Stimulated activated CD4-positive, alpha-beta T cell treated with anti-CD3 and anti-CD28 coated beads, Interleukin-2, amount 100 ng/mL, for 48 hours (primary cell): Measurements from ENCODE around the gene ATP8A2.
A peak's percentile ranks its signal among the peaks of the same experiment; 100 is the strongest.

Experiments used
- DNase-seq, 2 donors: peaks; one replicate each; pipeline ENCODE4 v3.0.0-alpha.2; 2020

The ATP8A2 gene

DNA sequence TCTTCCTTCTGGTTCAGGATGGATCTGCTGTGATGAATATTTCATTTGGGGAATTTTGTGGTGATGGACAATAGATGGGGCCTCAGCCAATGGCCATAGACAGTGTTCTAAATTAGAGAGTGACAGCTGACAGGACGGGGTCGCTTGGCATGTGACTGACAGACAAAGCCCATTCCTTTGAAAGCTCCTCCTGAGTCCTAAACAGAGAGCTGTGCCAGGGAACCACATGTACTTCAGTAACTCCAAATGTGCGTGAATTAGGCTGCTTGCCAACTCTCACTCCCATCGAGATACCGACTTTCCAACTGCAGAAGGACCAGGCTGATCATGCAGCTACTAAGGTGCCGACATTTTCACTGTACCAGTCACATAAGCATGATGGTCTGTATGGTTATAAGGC, 492.3 kb downstream of the ATP8A2 start:
- no peak for DNase-seq

DNA sequence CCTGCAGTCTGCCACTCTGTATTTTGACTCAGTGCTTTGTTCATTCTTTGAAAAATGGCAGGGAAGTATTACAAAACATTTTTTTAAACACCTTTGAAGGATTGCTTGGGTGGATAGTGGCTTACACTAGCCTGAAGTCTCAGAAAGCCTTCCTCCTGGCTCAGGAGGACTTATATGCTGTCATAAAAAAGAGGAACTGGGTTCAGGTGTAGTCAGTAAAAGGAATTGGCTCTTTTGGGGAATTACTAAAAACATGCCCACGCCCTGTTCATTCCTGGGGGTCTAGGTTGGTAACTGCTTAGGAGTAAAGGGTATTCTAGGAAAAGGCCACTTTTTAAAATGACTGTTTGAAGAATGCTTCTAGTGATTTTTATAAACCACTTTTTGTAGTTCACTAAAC, 493.2 kb downstream of the ATP8A2 start:
- no peak for DNase-seq

DNA sequence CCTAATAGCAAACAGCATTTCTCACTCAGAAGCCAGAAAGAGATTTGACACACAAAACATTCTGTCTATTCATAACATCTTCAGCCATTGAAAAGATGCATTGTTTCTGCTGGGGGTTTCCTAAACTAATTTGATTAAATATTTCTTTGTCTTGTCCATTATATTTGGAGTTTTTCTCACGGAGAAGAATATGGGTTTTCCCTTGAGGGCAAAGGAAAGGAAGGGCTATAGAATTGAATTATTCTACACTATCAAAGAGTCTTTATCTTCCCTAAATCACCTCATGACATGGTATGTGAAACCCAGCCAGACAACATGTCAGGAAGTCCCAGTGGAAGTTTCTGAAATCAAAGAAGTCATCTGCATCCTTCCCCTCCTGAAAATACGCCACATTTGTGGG, 493.6 kb downstream of the ATP8A2 start:
- DNase-seq, result no peak

DNA sequence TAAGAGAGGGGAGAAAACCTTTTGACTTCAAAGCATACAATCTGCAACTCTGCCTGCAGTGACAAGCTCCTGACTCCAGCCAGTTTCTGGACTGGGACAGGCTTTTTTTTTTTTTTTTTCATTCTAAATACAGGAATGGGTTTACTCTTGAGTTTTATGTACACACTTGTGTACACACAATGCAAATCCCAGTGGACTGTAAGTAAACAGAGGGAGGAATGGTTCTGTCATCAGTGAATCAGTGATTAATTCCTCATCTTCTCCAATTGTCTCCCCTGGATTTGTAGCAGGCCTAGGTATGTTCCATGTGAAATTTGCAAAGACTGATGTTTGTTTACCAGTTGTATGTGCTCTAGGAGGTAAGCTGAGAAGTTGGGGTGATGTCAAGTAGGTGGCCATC, 495.3 kb downstream of the ATP8A2 start:
- no peak for DNase-seq

DNA sequence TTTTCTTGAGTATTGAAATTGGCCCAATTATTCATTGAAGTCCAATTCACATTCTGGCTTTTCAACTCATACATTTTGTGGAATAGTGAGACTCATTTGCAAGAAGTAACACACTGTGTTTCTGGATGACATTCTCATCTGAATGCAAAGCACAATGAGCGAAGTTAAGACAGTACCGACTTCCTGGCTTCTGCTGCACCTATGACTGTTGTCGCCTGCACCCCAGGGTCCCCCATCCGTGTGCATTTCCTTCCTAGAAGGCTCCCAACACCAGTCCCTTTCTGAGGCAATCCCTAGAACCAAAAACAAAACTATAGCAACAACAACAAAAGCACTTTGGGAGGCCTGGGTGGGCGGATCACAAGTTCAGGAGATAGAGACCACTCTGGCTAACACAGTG, 496.7 kb downstream of the ATP8A2 start:
- DNase-seq, result no peak

DNA sequence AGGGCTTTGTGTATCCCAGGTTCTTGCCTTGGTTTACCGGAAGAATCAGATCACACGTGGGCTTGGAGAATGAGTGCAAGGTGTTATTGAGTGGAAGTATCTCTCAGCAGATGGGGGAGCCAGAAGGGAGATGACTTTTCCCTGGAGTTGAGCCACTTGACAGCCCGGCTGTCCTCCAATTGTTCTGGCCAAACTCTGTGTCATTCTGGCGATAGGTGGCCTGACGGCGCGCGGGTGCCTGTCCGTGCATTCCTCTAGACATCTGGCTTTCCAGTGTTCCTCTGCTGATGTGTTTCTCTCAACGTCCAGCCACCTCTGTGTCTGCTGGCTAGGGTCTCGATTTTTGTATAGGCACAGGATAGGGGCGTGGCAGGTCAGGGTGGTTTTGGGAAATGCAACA, 498.2 kb downstream of the ATP8A2 start:
- no peak for DNase-seq

DNA sequence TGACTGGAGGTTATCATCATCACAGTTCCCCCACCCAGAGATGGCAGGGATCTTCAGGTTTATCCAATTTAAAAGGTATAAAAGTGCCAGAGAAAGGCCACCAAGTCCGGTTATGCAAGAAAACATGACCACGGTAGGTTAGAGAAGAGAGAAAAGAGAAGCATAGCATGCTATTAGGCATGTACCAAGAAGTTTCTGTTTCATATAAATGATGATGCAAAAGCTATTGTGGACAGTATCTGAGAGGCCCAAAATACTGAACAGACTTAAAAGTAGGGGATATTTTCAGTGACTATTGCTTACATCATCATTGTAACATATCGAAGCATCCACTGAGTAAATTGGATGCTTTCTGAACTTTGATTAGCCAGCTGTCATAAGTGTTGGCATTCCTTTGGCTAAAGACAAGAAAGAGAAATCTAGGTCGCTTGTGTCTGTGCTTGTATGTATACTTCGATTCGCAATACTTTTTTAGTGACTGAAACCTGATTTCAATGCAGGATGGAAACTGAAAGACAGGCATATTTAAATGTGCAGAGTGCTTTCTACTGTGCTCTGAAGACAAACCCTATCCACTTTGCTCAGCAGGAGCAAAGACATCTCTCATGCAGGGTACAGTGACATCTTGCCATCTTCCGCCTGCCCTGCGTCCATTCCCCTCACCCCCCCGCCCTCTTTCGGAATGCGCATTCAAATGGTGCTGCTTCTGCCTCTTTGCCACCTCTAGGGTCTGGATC, 499.8 kb downstream of the ATP8A2 start:
- no peak for DNase-seq

DNA sequence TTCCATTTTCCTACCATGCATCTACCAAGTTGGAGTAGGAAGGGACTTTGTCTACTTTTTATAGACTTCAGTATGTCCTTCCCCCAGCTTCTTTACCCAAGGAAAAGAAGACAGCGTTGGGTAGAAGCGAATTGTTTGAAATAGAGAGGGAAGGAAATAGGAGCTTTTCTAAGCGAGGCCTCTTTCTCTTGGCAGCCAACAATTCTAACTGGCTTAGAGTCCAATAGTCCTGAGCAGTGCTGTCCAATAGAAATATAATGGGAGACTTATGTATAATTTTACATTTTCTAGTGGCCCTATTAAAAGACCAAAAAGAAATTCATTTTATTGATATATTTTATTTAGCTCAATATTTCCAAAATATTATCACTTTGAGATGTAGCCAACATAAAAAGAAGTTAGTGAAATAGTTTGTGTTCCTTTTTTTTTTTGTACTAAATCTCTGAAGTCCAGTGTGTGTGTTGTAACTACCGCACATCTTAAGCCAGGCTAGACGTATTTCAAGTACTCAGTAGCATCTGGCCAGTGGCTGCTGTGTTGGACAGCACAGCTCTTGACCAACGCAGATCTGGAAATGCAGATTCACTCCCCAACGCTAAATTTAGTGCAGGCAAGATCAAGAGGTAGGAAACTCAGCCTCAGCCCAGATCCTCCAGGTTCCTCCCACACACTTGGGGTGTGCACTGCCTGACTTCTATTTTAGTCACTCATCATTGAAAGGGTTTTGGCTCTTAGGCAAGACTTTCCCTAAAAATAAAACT, 500.9 kb downstream of the ATP8A2 start:
- DNase-seq, result no peak

DNA sequence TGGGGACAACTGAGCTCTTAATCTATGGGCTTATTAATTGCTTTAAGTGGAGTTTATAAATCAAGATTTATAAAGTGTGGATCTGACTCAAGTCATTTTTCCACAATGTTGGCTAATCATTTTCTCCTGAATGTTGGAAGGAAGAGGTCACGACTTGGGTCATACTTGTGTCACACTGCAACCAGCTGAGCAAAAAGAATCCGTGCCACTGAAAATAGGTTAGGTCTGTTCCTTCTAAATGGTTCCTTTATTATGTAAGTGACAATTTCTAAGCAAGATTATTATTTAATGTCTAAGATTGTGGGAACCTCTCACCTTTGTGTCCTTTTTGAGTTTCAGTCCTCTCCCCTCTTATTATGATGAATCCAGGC, 501.5 kb downstream of the ATP8A2 start:
- no peak for DNase-seq

DNA sequence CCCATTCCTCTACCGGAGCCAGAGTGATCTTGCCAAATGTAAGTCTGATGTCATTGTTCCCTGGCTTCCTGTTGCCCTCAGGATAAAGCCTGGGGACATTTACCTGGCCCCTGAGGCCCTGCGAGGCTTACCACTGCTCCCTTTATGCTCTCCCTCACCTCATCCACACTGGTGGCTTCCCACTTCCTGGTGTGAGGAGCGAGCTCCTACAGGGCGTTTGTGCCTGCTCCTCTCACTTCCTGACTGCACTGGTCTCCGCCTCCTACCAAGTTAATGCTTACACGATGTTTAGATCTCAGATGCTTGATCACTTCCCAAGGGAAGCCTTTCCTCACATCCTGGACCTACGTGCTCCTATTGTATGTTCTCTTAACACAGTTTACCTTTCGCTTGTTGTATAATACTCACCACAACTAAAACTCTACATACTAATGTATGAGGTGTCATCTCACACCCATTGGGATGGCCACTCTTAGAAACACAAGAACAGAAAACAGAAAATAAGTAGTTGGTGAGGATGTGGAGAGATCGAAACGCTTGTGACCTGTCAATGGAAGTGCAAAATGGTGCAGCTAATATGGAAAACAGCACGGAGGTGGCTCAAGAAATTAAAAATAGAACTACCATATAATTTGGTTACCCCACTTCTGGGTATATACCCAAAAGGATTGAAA, 502.4 kb downstream of the ATP8A2 start:
- DNase-seq, result no peak

DNA sequence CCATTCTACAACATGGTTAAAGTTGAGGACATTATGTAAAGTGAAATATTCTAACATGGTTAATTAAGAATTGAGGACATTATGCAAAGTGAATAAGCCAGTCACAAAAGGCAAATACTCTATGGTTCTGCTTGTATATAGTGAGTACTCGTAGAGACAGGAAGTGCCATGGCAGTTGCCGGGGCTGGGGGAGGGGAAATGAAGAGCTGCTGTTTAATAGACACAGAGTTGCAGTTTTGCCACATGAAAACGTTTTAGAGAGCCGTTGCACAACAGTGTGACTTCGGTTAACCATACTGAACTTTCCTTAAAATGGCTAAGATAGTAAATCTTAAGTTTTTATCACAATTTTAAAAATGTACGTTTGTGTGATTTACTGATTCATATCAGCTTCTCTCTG, 503.1 kb downstream of the ATP8A2 start:
- DNase-seq, result peak; percentile 23 to 31

DNA sequence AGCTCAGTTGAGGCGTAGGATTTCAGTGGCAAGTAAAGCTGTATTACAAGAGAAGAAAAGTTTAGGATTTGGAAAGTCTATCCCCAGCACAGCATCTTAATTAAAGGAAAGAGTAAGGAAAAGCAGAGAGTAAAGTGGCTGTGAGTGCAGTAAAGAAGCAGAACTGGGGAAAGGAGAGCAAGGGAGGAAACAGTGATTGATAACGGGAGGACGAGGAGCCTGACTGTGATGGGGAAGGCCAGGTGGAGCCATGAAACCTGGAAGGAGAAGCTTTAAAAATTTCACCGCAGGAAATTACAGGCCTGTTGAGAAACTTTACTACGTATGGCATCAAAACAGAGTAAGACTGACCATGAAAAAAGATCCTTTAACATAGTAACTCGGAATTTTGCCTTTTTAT, 504.5 kb downstream of the ATP8A2 start:
- DNase-seq, result no peak

DNA sequence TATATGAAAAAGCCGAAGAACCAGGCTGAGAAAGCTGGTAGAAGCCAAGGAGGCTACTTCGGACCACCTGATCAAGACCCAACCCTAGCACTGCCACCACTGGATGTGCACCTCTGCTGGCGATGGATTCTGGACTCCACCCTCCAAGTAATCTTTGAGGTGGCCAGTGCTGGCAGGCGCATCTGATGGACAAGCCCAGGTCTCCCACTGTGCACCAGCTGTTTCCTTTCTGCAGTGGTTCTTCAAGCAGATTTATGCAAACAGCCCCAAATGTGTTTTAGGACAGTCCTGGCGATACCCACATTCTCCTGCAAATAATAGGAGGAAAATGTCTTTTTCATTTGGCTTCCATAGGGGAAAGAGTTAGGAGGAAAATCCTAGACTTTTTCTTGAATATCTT, 507.7 kb downstream of the ATP8A2 start:
- no peak for DNase-seq

DNA sequence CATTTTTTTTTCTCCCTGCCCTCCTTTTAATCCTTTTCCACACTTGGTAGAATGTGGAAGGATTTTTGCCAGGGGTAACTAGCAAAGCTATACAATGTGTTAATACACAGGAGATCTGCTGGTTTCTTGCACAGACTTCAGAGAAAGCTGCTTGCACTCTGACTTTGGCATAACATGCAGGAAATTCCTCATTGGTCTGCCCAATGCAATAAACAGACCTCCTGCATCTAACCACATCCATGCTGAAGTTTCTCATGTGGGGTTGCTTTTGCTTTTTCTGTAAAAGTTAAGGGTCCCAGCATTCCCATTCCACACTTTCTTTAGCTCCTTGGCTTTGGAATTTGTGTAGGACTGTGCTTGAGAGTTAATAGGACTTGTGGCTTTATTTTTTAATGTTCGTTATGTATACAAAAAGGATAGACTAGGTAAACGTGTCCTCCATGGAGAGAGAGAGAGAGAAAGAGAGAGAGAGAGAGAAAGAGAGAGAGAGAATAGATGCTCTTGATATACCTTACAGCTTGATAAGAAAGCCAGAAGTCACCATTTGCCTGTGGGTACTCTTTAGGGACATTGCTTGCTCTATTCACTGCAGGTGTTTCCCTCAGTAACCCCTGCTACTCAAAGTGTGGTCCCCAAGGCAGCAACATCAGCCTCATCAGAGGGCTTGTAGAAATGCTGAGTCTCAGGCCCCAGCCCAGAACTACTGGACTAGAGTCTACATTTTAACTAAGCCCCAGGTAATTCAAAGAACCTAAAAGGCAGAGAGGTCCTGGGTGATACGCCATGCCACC, 509.6 kb downstream of the ATP8A2 start:
- DNase-seq, result no peak

DNA sequence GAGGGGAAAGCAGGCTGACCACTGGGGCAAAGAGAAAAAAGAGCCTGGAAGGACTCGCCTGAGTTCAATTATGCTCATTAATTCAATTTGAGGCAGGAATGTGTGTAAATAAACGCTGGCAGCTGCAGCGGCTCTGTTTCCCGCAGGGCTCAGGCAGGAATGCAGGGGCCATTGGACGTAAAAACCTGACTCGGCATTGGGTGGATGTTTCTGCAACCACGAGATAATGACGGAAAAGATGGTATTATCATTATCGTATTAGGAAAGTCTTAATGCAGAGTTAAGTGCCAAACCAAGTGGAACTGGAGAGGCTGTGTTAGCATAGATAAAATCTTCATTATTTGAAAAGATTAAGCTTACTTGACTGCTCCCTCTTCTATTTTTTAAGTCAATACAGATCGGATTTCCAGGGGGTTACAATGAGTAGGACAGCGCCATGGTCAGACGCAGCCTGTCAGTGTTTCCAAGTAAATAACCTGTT, 510.2 kb downstream of the ATP8A2 start:
- no peak for DNase-seq

DNA sequence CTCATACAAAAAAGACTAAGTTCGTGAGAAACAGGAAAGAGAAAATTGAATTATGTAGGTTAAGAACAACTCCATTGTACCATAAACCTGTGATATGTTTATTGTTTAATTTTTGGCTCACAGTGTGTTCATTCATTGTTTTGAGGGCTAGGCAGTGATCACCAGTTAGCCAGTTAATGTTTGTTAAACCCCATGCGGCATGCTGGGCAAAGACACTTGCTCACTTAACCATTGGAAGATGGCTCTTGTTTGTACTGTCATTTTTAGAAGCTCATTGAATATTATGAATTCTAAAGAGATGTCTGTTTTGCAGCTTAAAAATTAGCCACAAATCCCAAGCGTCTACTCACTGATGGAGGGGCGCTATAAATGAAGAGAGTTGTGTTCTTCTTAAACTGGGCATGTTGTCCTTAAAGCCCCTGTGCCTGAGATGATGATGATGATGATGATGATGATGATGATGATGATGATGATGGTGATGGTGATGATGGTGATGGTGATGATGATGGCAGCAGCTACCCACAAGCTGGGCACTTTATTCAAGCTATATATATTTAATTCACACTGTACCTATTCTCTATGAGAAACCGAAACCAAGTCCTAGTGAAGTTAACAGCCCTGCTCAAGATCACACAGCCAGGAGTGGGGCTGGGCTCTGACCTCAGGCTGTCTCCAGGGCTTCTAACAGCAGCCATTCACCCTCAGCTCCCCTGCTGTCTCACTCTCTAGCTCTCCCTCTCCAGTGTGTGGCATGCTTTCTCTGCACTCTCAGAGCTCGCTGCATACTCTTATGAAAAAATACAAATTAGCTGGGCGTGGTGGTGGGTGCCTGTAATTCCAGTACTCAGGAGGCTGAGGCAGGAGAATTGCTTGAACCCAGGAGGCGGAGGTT, 510.9 kb downstream of the ATP8A2 start:
- no peak for DNase-seq

DNA sequence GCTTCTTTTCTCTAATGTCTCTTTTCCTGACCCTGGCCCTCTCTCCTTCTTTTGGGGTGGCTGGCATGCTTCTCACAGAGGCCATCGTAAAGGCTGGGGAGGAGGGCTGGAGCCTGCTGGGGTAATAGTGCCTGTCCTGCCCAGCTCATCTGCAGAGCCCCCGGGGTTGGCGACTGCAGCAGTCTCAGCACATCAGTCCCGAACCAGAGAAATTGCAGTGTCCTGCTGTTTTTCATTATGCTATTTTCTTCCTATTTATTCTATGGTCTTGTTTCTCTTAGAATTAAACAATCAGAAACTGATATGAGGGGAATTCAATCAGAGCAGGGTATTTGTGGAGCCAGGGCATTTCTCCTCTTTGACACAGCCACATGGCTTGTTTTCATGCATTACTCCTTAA, 513.6 kb downstream of the ATP8A2 start:
- no peak for DNase-seq

DNA sequence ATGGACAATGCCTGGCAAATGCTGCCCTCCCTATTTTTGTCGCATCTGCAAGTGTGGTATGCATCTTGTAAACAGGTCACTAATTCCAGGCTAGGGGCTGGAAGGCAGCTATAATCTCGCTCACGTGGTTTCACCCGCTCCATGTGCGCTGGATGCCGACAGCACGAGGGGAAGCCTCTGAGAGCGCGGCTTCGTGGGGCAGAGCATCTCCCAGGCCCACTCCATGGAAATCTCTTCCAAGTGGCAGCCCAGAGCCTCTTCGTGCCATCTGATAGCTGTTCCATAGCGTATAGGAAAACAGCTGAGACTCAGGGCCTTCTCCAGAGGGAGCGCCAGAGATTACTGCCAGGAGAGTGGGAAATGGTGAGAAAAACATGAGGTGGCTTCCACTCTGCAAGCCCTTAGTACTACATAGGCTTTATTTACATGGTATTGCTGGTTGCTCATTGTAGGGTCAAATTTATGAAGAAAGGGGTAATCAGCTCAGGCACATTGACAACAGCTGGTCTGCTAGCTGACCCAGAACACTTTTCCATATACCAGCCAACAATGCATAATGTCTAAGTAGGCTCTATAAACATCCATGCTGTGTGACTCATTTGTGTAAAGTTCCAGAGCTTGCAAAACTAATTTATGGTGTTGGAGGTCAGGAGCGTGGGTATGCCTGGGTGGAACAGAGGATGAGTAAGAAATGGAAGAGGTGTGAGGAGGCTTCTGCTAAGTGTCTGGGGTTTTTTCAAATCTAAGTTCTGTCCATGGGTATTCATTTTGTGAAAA, 514.9 kb downstream of the ATP8A2 start:
- DNase-seq, result no peak

DNA sequence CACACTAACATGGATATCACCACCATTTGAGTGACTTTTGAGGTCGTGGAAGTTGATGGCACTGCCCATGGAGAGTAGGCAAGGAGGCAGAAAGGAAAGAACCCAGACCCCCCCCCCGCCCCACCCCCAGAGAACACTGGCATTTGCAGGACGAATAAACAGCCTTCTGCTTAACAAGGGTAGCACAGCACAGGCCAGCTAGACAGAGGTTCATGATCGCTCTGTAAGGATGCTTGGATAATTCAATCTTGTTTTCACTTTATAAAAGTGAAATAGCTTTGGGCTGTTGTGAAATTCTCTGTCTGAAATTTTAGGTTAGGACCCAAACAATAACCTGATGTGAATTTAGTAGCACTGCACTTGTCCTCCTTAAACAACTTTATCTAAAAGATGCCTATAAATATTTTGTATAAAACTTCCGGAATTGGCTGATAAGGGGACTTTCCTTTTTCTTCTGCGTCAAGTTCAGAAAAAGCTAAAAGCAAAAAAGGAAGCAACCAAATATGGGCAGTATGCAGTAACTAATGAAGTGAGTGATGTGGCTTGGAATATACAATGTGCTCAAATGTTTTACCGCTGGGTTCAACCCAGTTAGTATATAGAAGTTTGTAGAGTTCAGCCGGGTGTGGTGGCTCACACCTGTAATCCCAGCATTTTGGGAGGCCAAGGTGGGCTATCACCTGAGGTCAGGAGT, 516.3 kb downstream of the ATP8A2 start:
- no peak for DNase-seq

DNA sequence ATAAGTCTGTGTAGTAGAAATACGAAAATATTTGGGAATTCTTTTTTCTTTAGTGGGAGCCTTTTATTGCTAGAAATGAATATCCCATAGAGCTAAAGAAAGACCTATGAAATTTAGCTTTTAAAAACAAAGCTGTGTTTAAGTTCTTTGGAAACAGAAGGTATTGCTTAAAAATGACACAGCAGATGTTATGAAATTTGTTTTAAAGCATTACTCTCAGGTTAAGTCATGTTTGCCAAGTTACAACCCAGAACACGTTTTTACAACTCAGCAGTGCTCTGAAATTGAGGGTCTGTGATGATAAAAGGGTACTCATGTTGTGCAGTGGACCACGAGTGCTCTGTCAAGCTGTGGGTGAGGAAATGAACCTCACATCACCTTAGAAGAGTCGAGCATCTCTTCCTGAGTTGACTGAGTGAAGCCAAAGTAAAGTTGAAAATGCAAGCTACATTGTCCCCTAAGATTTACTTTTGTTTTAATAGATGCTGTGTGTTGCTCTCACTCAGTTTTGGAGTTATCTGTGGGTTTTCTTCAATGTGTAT, 519.0 kb downstream of the ATP8A2 start:
- no peak for DNase-seq
